CD4-positive, alpha-beta T cell treated with Interleukin-21 for 1 hour (primary cell): ENCODE data around the gene GSK3B.
"Not testable (repeated sequence)": the region's sequence is repeated elsewhere in the genome, so short reads cannot be mapped to it uniquely, and the experiment has no call there.

Source experiments
- DNase-seq: peaks from one replicate; pipeline ENCODE4 v3.0.0-alpha.2; 2020

The GSK3B gene

DNA sequence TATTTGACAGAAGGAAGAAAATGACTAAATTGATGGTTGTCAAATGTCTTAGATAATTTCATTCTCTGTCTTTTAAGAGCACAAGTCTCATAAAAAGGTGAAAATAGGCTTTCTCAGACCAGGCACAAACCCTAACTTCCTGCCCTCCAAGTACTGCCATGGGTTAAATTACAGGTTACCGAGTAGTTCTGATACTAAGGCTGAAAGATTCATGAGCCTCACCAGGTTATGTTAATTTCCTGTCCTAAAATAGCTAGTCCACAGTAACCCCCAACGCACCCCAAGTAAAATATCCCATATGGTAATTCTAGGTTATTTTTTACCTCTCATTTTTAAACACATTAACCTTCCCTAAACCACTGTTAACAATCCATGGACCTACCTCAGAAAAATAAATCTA lies 42.0 kb downstream of the GSK3B start:
- no peak for DNase-seq

DNA sequence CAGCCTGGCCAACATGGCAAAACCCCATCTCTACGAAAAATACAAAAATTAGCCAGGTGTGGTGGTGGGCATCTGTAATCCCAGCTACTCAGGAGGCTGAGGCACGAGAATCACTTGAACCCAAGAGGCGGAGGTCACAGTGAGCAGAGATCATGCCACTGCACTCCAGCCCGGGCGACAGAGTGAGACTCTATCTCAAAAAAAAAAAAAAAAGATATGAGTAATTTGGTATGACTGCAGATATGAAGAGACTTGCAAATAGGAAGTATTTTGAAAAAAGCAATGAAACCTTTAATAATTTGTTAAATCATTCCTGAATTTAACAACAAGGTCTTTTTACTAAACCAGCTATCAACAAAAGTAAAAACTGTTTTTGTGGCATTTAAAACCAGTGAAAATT lies 42.7 kb downstream of the GSK3B start:
- DNase-seq = not testable (repeated sequence)

DNA sequence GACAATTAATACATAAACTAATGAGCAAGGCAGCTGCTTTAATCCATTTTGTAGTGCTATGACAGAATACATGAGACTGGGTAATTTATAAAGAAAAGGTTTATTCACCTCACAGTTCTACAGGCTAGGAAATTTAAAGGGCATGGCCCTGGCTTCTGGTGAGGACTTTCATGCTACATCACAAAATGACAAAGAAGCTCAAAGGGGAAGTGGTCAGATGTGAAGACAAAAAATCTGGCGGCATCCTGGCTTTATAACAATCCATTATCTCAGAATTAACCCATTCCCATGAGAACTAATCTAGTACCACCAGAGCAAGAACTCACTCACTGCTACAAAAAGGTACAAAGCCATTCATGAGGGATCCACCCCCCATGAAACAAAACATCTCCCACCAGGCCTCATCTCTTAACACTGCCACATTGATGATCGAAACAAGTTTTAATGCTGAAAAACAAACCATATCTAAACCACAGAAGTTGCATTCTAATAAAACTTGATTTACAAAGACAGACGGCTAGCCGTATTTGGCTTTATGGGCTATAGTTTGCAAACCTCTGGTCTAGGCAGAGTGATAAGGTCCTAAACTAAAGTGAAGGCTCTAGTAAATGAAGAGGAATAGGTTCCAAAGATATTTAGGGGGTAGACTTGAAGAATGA lies 44.2 kb downstream of the GSK3B start:
- no peak for DNase-seq

DNA sequence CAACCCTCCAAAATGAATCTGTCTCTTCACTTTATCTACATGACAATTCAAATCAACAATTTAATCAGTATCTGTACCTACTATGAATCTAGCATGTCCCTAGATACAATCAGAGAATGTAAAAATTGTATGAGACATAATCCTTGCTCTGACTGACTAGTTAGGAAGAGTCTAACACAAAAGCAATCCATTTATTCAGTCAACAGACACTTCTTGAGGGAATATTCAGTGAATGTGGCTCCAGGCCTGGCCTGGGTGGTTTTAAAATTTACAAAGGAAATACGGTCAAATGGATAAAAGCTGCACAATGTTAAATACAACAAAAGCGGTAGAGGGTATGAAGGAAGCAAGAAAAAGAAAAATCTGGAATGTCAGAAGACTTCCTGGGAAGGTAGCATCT lies 45.2 kb downstream of the GSK3B start:
- no peak for DNase-seq

DNA sequence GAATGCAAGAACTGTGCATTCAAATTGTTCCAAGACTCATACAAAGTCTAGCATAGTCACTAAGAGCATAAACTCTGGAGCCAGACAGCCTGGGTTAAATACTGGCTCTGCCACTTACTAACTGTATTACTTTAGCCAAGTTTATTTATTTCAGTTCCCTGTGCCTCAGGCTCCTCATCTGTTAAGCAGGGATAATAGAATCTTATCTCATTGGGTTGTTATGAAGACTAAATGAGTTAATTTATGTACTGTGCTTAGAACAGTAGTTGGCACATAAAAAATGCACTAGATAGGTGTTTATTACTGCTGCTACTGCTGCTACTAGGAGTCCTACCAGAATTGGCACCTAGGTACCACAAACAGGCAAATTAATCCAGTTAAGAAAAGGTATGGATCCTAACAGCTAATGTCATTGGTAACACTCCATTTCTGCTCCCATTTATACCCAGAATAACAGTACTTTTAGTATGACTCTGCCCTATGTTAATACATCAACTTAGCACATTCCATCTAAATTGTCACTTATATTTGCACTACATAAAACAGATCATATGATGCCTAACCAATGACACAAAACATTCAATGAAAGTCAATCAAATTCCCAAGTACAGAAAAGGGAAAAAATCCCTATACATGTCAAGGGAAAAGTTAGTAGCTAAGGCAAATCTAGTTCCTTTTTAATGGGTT lies 45.7 kb downstream of the GSK3B start:
- no peak for DNase-seq

DNA sequence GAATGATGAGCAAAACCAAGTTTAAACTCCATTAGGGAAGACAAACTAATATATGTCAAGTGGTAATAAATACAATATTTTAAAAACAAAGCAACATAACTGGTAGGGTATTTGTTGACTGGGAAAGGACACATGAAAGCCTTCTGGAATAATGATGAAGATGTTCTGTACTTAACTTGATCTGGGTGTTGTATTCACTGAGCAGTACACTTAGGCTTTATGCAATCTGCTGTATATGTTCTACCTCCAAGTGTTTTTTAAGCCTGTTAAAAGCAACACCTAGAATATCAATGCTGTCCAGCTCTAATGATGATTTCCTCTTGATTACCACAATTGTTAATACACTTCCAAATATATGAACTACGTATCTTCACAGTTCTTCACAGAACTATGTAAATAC lies 46.6 kb downstream of the GSK3B start:
- no peak for DNase-seq

DNA sequence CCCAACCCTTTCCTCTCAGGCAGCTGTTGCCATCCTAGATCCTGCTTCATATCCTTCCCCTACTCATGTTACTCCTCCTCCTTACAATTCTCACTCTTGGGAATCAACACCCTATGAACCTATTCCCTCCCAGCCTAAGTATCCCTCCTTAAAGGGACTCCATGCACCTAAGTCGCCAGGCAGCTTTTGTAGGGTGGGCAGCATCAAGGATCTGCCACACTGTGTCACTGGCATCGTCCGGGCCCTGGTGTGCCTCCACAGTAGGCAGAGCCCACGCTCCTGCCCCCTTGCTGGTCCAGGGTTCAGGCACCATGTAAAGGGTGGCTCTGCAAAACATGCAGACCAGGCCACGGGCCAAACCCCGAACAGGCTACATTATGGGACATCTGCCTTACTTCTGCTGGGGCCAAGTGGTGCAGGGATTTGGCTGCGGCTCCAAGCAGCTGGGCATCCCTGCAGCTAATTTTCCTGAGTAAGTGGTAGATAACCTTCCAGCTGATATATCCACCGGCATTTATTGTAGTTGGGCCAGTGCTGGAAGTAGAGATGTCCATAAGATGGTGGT lies 53.4 kb downstream of the GSK3B start:
- DNase-seq = no peak

DNA sequence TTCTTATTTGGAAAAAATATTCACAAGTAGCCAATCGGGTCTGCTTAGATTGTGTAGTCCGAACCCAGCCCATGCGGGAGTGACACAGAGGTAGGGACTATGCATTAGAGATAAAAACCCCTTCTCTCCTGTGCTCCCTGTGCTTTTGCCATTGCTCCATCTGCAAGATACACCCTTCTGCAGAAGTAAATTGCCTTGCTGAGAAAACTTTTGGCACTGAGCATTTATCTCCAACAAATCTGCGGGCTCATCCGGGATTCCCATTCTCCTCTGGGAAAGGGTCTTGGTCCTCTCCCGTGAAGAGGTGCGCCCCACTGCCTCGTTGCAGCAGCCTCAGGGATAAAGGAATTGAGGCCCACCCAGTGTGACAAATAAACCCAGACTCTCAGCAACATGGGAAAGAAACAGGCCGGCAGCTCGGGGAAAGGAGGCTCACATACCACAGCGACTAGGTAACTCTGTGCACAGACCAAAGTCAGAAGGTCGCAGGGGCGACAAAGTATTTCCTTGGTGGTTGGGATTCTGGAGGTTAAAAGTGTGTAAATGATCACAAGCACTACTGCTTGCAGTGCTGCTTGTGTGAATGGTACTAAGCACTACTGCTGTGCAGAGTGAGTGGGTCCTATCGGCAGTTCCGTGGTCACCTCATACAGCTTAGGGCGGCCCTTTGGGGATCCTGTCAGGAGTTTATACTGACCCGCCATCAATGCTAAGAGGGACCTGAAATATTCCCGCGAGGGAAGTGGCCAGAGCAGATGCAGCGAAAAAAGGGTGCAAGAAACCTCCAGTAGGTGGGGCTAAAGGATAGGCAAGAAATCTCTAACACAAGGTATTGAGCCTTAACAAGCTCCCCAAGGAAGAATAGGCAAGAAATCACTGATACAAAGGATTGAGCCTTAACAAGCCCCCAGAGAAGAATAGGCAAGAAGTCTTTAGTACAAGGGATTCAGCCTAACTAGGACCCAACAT lies 54.3 kb downstream of the GSK3B start:
- no peak for DNase-seq

DNA sequence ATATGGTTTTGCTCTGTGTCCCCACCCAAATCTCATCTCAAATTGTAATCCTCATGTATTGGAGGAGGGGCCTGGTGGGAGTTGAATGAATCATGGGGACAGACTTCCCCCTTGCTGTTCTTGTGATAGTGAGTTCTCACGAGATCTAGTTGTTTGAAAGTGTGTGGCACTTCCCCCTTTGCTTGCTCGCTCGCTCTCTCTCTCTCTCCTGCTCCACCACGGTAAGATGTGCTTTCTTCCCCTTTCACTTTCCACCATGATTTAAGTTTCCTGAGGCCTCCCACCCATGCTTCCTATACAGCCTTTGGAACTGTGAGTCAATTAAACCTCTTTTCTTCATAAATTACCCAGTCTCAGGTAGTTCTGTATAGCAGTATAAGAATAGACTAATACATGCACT lies 60.7 kb downstream of the GSK3B start:
- no peak for DNase-seq

DNA sequence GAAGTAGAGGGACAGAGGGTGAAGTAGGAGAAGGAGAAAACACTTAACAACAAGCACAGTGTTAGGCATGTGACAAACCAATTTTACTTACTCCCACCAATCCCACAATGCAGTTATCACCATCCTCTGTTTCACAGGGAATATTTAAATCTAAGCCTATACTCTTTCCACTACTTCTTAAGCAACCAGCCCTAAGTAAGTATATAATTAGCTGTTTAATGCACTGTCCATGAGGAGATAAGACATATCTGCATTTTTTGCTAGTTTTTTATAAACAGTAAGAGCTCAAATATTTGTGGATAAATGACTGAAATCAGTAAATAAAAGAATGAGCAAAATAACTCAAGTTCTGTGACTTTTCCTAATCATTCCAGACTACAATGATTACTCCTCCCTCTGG lies 62.7 kb downstream of the GSK3B start:
- no peak for DNase-seq

DNA sequence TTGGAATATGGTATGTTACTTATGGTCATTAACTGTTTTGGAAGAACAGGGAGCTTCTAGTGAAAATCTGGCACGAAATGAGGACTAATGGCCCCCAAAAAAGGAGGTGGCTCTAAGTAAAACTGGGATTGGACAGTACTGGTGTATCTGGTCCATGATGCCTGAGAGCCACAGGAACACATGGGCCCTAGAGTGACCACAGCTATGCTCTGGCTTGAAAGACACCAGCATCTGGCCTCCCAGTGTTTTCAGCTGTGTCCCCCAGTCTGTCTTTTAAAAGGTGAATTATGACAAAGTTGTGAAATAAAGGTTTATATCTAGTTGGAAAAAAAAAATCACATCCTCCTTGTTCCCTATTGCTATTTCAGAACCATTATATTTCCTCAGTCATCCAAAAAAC lies 64.5 kb downstream of the GSK3B start:
- DNase-seq = no peak

DNA sequence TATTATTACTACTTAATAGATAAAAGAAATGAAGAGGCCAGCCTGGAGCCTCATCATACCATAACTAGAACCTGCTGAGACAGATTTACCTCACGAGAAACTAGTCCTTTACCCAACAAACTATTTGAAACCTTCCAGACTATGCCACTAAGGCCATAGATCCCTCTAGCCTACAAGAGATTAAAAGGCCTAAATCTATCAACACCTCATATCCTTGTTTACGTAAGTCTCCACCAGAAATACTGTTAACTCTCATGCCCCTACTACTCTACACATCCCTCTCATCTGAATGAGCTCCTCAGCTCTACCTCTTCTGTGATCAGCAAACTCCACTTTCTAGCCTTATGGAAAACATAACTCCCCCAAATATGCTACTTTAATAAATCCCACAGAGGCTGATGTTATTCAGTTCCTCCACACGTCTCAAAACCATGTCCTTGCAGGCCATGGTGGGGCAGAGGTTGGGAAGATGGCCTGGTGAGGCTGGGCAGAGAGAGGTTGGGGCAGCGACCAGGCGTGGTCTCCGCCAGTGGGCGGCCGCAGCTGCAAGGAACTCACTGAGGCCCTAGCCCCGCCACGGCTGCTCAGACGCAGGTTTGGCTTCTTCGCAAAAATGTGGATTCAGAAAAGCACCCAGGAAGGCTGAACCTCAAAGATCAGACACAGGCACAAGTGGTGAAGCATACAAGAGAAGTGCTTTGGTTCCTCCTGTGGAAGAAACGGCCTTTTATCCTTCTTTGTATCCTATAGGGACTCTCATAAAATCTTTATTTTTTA lies 65.8 kb downstream of the GSK3B start:
- no peak for DNase-seq

DNA sequence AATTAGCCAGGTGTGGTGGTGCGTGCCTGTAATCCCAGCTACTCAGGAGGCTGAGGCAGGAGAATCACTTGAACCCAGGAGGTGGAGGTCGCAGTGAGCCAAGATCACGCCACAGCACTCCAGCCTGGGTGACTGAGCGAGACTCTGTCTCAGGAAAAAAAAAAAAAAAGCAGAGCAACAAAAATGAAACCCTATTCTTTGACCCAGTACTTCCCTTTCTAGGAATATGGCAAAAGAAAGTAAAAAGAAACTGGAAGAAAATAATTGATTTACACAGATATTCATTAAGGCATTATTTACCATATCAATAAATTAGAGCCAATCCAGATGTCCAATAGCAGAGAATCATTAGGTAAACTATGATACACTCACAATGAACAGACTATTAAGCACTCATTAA lies 67.0 kb downstream of the GSK3B start:
- DNase-seq = no peak

DNA sequence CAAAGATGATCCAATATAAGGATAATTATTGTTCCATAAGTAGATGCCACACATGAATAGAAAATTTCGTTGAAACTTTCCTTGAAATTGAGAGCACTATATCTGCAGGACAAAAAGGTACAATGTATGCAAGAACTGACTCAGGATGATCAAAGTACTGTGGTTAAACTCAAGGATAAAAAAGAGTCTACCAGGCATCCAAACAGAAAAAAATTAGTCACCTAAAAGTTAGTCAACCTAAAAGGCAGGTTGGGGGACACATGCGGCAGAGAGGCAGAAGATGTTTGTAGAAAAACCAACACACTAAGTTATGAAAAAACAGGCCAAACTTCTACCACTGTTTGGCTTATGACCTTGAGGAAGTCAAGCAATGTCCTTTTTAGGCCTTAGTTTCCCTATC lies 68.7 kb downstream of the GSK3B start:
- no peak for DNase-seq

DNA sequence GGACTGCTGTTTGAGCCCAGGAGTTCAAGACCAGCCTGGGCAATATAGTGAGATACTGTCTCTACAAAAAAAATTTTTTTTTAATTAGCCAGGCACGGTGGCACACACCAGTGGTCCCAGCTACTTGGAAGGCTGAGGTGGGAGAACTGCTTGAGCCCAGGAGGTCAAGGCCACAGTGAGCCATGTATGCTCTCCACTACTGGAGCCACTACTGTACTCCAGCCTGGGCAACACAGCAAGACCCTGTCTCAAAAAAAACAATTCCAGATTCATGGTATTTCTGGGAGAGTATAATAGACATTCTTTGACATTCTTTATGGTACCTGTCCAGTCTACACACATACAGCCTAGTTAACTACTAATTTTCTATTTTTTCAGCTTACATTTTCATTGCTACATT lies 70.1 kb downstream of the GSK3B start:
- no peak for DNase-seq

DNA sequence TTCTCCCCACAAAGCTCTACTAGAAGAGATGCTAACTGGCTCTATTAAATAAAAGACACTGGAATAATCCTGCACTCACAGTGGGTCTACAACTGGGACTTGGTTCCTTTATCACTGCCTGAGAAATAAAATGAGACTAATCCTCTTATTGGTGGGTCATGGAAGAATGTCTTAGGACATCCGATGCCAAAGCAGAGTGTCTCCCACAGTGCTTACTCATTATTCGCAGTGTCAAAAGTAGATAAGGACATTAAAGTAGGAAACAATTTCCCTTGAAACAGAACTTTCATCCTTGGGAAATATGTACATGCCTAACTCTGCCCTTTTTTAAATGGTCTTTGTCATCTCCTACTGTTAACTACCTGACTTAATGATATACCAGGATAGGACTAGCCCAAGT lies 71.5 kb downstream of the GSK3B start:
- DNase-seq = no peak

DNA sequence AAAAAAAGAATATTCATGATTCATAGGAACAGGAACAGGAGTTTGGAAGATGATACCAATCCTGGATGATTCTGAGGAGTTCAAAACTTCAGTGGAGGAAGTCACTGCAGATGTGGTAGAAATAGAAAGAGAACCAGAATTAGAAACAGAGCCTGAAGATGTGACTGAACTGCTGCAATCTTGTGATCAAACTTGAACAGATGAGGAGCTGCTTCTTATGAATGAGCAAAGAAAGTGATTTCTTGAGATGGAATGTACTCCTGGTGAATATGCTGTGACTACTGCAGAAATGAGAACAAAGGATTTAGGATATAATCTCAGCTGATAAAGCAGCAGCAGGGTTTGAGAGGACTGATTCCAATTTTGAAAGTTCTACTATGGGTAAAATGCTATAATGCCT lies 72.7 kb downstream of the GSK3B start:
- DNase-seq = no peak

DNA sequence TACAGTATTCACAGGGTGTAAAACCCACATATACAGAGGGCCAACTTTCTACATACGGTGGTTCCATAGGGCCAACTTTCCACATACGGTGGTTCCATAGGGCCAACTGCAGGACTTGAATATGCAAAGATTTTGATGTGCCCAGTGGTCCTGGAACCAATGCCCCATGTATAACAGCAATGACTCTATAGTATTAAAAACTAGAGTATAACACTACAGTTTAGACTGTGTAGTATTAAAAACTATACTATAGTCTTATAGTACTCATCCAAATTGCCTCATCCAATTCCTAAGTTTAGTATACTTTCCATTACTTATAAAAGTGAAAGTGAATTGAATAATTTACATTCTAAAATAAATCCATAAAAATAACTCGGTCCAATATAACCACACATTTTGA lies 75.9 kb downstream of the GSK3B start:
- no peak for DNase-seq

DNA sequence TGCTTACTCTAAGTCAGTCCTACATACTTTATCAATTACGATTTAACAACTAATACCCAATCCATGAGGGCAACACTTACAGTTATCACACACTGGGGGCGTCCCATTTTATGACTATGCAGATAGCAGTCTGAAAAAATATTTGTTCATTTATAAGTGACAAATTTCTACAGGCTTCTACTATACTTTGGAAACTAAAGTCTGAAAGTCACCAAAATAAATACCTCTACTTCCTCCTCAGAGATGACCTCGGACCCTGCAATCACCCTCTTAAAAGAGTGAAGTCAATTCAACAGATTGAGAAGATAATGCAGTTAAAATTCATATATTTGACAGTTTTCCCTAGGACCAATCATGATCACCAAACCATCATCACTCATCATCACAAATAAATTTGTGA lies 76.6 kb downstream of the GSK3B start:
- no peak for DNase-seq

DNA sequence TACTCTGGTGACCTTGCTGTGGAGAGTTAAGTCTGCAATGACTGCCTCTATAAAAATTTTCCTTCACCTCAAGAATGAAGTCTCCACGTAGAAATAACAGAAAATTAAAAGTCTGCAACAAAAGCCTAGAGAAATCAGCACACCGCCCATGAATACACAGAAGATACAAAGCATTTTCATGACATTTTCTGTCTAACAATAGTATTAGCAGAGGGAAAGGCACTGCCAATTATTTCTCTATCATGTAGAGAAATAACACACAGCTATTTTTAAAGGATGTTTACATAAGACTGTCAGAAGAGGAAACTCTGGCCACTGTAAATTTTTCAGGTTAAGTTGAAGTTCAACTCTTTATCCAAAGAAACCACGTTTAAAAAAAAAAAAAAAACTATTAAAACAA lies 80.8 kb downstream of the GSK3B start:
- no peak for DNase-seq

DNA sequence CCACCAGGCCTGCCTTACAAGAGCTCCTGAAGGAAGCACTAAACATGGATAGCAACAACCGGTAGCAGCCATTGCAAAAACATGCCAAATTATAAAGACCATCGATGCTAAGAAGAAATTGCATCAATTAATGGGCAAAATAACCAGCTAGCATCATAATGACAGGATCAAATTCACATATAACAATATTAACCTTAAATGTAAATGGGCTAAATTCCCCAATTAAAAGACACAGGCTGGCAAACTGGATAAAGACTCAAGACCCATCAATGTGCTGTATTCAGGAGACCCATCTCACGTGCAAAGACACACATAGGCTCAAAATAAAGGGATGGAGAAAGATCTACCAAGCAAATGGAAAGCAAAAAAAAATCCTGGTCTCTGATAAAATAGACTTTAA lies 88.5 kb downstream of the GSK3B start:
- not testable (repeated sequence) for DNase-seq

DNA sequence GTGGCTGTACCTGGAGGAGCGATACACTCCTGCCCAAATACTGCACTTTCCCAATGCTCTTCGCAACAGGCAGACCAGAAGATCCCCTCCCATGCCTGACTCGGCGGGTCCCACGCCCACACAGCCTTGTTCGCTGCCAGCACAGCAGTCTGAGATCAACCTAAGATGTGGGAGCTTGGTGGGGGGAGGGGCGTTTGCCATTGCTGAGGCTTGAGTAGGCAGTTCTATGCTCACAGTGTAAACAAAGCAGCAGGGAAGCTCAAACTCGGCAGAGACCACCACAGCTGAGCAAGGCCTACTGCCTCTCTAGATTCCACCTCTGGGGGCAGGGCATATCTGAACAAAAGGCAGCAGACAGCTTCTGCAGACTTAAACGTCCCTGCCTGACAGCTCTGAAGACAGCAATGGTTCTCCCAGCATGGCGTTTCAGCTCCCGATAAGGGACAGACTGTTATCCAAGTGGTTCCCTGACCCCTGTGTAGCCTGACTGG lies 90.2 kb downstream of the GSK3B start:
- not testable (repeated sequence) for DNase-seq

DNA sequence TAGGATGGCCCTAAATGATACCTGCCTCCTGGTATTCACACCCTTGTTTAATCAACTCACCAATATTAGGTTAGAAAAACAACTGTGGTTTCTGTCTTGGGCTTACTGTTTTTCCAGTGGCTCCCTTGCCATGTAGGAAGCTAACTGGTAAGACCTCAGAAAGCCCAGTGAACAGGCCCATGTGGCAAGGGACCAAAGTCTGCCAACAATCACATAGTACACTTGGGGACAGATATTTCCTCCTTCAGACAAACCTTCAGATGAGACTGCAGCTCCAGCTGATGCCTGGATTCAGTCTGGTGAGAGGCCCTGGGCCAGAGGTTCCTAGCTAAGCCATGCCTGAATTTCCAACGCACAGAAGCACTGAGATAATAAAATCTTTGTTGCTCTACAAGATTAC lies 96.1 kb downstream of the GSK3B start:
- no peak for DNase-seq
